Measurements from ENCODE around the gene IFT88.

IFT88 gene

DNA sequence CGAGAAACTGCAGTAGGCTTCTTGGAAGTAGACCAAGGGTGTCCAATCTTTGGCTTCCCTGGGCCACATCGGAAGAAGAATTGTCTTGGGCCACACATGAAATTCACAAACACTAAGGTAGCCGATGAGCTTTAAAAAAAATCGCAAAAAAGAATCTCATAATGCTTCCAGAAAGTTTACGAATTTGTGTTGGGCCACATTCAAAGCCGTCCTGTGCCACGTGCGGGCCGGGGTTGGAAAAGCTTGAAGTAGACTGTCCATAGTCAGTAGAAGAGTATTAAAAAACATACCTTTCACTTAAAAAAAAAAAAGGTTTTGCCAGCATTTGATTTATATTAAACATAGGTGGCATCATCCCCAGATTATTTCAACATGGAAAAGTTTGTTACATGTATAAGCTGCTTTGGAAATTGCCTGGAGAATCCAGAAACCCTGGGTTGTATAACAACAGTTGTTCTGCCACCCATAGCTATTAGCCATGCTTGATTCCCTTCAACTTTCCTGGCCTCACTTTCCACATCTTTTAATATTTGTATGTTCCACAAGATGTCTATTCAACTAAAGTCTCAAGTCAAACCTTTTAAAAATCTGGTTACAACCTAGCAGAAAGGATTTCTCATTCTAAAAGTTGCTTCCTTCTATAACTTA lies 1.0 kb downstream of the IFT88 start:
- DNase-seq: no peak

DNA sequence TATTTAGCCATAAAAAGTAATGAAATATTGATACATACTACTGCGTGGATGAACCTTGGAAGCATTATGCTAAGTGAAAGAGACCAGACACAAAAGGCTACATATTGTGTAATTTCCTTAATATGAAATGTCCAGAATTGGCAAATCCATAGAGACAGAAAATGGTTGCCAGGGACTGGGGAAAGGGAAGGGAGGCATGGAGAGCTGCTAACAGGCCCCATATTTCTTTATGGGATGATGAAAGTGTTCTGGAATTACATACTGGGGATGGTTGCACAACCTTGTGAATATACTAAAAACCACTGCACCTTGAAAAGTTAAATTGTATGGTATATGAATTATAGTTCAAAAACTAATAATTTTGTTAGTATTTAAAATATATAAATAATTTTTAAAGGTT lies 3.6 kb downstream of the IFT88 start:
- no peak for DNase-seq

DNA sequence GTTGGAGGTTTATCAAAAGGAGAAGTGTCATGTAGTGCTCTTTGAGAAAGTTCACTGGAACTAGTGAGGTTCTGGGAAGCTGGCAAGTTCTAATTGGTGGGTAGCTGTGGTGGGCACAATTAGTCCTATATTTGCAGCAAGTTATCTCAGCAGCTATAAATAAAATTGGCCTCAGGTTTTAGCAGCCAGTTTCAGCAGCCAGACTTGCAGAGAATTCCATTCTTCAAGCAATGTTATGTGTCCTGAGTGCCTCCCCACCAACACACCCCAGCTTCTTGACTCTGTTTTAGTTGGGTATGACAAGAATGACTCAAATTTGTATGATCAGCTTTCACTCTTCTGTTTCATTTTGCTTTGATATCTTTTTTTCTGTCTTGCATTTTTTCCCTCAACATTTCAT lies 4.7 kb downstream of the IFT88 start:
- no peak for DNase-seq

DNA sequence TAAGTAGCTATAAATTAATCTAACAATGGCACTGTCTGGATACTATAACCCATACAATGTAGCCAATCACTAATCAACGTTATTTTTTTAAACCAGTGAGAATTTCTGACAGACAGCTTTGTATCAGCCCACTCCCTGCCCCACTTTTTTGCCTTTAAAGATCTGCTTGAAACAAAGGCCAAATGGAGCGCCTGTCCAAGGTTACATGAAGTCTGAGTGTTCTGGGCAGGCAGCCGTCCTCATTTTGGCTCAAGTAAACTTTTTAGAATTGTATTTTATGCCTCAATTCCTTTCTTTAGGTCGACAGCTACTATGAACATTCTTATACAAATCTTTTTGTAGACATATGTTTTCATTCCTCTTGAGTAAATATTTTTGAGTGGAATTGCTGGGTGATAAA lies 6.2 kb downstream of the IFT88 start:
- no peak for DNase-seq

DNA sequence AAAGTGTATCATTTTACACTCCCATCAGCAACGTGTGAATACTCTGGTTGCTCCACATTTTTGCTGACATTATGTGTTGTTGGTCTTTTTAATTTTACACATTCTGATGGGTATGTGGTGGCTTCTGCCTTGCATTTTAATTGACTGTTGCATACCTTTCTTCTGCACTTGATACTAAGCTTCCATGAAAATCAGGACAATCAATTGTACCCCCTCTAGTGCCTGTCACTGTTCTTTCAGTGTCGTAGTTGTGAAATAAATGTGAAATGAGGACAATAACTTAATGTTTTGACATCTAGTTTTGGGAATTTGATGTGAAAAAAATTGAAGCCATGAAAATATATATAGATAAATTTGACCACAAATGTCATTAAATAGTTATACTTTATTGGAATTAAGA lies 6.7 kb downstream of the IFT88 start:
- no peak for DNase-seq

DNA sequence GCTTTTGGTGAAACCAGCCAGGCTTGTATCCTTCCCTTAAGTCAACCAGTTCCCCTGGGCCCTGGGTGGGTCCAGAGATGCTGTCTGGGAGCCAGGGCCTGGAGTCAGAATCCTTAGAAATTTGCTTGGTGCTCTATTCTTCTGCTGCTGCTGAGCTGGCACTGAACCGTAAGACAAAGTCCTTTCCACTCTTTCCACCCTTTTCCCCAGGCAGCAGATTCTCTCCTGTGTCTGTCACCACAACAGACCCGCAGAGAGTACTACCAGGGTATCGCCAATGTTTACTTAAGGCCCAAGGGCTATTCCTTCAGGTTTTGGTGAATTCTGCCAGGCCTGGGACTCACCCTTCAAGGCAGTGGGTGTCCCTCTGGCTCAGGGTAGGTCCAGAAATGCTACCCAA lies 12.2 kb downstream of the IFT88 start:
- DNase-seq: no peak

DNA sequence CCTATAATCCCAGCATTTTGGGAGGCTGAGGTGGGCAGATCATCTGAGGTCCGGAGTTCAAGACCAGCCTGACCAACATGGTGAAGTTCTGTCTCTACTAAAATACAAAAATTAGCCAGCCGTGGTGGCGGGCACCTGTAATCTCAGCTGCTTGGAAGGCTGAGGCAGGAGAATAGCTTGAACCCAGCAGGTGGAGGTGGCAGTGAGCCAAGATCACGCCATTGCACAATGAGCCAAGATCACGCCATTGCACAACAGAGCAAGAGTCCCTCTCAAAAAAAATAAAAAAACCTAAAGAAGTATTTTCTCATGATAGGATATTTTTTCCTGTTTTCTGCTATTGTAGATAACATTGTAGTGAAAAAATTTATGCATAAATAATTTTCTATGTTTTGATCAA lies 13.3 kb downstream of the IFT88 start:
- no peak for DNase-seq

DNA sequence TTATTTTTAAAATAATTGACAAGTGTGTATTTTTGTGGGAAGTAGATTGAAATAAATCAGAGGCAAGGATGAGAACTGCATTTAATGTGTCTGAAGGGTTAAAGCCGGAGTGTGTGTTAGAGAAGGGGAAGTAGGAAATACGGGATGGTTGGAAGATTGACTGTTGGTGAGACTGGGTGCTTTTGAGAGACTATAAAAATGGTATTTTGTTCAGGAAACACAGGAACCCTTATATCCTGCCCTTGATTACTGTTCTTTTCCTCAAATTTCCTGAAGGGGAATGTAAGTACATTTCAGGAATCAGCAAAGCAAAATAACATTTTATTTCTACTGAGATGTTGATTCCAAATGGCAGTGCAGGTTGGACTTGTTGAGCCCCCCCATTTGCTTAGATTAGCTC lies 15.1 kb downstream of the IFT88 start:
- no peak for DNase-seq

DNA sequence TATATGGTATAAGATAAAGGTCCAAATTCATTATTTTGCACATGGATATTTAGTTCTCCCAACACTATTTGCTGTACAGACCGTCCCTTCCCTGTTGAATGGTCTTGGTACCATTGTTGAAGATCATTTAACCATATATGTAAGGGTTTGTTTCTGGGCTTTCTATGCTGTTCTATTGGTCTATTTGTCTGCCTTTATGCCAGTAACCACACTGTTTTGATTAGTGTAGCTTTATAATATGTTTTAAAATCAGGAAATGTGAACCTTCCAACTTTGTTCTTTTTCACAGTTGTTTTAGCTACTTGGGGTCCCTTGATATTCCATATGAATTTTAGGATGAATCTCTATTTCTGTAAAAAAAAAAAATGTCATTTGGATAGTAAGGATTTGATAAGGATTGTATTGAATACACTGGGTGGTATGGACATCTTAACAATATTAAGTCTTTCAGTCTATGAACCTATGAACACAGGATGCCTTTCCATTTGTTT lies 16.9 kb downstream of the IFT88 start:
- DNase-seq: no peak

DNA sequence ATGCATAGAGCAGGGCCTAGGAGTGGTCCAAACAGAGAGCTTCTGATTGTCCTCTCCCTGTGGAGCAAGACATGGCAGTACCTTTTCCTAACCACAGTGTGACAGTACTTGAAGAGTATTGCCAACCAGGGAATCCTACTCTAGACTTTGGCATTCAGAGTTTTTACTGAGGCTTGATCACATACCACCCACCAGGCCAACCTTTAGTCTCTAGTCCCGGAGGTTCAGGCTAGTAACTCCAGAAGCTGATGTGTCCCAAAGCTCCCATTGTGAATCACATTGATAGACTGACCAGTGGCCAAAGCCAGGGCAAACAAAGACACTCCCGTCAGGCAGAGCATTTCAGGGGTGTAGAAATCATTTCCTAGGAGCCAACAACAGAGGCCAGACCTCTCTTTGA lies 18.4 kb downstream of the IFT88 start:
- DNase-seq: no peak

DNA sequence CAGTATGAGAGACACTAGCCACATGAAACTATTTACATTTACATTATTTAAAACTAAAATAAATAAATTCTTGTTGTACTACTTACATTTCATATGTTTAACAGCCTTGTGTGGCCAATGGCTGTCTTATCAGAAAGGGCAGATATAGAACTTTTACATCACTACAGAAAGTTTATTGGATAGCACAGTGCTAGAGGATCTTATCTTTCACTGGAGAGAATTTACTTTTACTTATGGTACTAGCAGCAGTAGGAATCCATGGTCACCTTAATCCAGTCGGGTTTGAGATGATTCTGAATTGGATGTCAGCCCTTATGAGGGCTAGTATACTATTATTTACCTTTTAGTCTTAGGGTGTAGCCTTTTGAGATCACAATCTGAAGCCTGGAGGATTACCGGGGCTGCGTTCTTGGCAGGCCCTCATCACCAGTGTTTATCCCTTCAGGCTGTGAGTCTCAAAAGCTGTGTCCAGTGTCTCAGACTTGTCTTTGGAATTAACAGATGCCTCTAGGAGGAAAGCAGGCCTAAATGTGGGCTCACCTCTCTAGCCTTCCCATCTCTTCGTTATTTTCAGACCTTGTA lies 21.7 kb downstream of the IFT88 start:
- no peak for DNase-seq

DNA sequence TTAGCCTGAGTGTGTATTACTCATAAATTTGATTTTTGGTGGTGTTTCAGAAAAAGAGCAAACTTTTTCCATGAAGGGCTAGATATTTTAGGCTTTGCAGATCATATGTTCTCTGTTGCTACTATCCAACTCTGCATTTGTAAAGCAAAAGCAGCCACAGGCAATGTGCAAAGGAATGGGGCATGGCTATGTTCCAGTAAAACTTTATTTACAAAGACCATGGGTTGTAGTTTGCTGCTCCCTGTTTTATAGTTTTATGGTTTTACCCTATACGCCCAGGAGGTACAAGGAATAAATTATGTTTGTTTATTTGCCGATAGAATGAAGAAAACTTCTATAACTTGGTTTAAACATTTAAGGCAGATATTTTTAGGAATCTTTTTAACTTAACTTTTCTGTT lies 23.6 kb downstream of the IFT88 start:
- DNase-seq: no peak

DNA sequence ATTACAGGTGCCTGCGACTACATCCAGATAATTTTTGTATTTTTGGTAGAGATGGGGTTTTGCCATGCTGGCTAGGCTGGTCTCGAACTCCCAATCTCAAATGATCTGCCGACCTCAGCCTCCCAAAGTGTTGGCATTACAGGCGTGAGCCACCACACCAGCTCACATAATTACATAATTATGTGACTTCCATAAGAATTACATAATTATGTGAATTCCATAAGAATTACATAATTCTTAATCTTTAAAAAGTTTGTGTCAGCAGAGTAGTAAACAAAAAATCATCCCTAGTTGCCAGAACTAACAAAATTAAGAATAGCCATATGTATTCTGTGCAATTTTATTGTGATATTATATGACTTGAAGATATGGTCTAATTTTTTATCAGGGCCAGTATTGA lies 25.6 kb downstream of the IFT88 start:
- no peak for DNase-seq

DNA sequence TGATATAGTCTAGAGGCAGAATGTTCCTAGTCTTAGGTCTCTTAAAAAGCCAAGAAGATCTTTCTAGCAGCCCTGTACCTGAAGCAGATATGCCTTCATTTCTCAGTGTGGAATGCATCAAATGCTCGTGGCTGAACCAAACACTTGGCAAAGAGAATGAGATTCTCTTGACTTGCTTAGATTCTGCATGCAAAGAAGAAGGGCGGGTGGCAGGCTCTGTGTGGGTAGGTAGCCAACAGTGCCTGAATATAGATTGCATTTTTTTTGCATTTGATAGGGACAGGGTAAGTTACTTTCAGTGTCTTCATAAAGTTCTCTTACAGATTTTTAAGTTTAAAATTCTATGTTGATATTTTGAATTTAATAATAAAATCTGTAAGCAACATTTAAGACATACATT lies 27.3 kb downstream of the IFT88 start:
- DNase-seq: no peak

DNA sequence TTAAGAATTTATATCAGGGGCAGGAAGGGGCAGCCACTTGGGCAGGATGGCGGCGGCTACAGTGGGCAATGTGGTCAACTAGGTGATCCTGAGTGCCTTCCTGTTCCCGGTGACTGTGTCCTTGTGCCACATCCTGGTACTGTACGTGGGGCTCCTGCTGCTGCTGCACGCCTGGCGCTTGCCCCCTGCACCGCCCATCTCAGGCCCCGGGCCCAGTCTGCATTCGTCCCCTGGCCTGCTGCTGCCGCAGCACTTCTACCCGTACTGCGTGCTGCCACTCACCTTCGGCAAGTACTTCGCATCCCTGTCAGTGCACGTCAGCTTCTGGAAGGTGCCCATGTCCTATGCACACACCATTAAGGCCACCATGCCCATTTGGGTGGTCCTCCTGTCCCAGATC lies 40.1 kb downstream of the IFT88 start:
- DNase-seq: no peak

DNA sequence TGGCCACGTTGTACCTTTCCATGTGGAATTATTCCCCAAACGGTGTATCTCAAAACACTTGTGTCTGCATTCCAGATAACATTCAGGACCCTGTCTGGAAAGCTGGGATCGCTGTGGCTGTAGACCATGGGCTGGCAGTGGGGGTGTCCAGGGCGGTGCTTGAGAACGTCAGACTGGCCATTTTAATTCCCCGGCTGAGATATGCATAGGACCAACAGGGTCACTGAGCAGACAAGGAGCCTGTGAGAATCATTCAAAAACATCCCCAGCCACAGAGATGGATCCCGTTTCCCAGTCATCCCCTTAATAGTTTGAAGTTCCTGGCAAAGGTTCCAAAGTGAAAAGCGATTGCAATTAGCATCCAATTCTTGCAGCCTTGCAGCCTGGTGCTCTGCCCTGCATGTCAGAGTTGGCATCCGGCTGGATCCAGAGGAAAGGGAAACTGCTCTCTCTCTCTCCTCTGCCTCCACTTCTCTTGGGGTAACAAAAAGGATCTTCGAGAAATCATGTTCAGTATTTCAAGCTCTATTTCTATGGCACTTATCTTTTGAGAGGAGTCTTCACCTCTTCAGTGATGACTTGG lies 41.6 kb downstream of the IFT88 start:
- DNase-seq: no peak

DNA sequence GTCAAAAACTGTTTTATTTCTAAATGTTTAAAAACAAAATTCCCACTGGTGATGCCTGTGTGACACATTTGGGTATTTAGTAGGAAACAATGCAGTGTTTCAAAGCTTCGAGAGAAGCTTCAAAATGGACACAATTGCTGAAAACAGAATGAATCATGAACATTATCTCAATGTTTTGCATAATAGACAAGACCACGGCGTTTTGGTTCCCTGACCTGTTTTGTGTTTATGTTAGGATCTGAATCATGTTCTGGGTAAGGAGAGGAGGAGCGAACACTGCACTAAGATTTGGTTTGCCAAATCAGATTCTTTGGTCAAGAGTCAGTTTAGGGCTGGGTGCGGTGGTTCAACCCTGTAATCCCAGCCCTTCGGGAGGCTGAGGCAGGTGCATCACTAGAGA lies 42.2 kb downstream of the IFT88 start:
- no peak for DNase-seq

DNA sequence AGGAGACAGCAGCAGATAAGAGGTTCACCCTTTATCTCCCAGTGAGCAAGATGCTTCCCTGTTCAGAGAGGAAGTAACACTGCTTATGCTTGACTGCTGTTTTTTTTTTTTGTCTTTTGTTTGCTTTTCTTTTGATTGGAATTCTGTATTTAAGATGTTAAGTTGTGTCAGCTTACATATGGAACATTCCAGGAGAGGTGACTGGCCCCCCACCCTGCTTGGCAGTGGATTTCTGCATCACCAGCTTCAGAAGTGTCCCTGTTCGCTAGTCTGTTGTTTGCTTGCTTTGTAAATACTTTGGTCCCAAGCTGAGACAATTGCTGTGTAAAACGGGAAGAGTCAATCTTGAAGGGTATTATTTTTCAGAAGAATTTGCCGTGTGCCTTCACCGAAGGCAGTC lies 43.0 kb downstream of the IFT88 start:
- no peak for DNase-seq

DNA sequence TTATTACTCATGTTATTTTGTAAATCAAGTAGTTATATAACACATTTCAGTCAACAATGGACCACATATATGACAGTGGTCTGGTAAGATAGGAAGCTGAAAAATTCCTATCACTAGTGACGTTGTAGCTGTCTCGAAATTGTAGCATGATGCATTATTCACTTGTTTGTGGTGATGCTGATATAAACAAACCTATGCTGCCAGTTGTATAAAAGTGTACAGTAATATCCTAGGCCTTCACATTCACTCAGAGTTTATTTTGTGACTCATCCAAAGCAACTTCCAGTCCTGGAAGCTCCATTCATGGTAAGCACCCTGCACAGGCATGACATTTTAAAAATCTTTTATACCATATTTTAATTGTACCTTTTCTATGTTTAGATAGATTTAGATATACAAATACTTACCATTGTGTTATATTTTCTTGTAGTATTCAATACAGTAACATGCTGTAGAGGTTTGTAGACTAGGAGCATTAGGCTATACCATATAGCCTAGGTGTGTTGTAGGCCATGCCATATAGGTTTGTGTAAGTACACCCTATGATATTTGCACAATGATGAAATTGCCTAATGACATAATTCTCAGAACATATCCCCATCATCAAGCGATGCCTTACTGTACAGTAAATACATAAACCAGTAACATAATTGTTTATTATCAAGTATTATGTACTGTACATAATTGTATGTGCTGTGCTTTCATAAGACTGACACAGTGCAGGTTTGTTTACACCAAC lies 49.3 kb downstream of the IFT88 start:
- no peak for DNase-seq

DNA sequence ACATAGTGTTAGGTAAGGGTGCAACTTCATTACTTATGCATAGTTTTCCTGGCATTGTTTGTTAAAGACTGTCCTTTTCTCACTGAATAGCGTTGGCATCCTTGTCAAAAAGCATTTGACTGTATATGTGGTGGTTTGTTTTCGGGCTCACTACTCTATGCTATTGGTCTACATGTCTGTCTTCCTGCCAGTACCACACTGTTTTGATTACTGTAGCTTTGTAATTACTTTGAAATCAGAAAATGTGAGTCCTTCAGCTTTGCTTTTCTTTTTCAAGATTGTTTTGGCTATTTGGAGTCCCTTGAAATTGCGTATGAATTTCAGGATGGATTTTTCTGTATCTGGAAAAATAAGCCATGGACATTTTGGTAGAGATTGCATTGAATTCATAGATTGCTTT lies 56.0 kb downstream of the IFT88 start:
- DNase-seq: no peak

DNA sequence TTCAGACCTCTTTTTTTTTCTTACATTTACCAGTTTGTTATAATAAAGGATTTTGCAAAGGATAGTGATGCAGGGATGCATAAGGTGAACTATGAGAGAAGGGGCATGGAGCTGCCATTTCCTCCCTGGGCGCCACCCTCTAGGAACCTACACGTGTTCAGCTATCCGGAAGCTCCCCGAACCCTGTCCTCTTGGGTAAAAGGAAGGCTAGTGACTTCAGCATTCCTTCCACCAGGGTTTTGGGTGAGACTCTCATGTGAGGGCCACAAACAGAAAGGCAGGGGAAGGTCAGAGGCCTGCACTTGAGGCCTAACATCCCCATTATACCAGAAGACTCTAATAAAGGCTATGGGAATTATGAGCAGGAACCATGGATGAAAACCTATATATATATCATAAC lies 57.3 kb downstream of the IFT88 start:
- no peak for DNase-seq

DNA sequence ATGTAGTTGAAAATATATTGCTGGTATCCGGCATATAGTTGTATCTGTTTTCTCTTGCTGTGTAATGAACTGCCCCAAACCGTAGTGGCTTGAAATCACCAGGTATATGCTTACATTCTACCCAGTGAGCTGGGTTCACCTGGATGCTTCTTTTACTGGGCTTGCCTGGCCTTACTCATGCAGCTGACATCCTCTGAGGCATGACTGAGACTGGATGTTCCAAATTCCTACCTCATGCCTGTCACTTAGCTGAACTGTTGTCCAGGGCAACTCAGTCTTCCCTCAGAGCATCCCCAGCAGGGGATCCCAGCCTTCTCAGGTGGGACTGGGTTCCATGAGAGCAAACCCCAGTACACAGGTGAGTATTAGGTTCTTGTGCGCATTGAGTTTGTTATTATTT lies 66.8 kb downstream of the IFT88 start:
- DNase-seq: no peak

DNA sequence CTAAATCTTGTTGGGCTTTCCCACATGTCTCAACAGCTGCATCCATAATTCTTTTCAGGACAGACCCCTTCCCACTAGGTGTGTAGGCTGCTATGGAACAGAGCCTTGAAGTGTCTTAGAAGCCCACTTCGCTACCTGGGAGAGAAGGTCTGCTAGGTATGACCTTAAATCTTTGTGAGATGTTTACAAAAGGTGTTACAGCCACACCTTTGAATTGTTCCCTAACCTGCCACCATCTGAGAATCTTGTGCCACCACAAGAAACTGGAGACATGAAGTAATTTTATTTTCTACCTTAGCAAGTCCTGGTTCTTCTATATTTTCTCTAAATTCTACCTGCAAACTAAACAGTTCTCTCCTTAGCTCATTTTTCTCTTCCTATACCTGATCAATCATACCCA lies 69.1 kb downstream of the IFT88 start:
- no peak for DNase-seq

DNA sequence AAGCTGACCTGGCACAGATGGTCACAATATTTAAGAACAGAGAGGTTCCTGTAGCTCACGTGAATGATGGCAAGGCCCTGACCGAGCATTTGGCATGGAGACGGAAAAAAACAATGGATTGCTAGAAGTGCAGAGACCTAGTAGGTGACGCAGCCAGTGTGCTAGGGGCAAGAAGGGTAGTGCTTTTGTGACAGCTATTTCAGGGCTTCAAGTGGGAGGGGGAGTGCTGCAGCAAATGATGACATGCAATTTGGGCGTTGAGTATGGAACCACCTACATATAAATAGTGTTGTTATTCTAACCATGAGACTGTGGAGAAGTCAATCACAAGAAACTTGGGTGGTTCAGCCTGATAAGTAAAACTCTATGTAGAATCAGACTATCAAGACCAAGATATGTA lies 70.9 kb downstream of the IFT88 start:
- DNase-seq: no peak
